Lung (tissue), 13 donors: Measurements from ENCODE around the gene ERGIC3. TPM values are rescaled to one million over a fixed set of nuclear protein-coding genes. Genes with fewer than 3 reads are reported as not detected.

Experiments used
- ATAC-seq: fragments of 200-7000 bp; cut with Tn5 transposase; one replicate; pipeline ENCODE4 v1.9.1; 2020; ENCODE audit warnings: moderate number of reproducible peaks; ENCODE audit not compliant: insufficient read depth, low FRiP score
- DNase-seq, 3 donors: peaks; one replicate each; pipeline ENCODE4 v3.0.0-alpha.2; 2013 to 2017
- H3K27ac ChIP-seq, 2 donors: one replicate each; pipeline ENCODE4 v1.5.1; 2013; ENCODE audit warnings: mild to moderate bottlenecking in 2 of 2, moderate library complexity in 2 of 2, control low read depth in 1 of 2, inconsistent platforms in 1 of 2, low read depth in 1 of 2, low read length in 1 of 2
- H3K27me3 ChIP-seq, 3 donors: one replicate each; pipeline ENCODE4 v1.5.1; 2013; ENCODE audit warnings: low read length in 2 of 3; ENCODE audit not compliant: control insufficient read depth in 3 of 3, insufficient read depth in 3 of 3
- H3K36me3 ChIP-seq, 4 donors: one replicate each; pipeline ENCODE4 v1.5.1; 2013; ENCODE audit warnings: low read length in 4 of 4, mild to moderate bottlenecking in 1 of 4, moderate library complexity in 1 of 4; ENCODE audit not compliant: control insufficient read depth in 4 of 4, insufficient read depth in 4 of 4
- H3K4me1 ChIP-seq, 5 donors: one replicate each; pipeline ENCODE4 v1.5.1; 2013; ENCODE audit warnings: low read length in 5 of 5, mild to moderate bottlenecking in 2 of 5, moderate library complexity in 1 of 5; ENCODE audit not compliant: control insufficient read depth in 5 of 5, insufficient read depth in 5 of 5
- H3K4me3 ChIP-seq: one replicate; pipeline ENCODE4 v1.5.1; 2013; ENCODE audit warnings: mild to moderate bottlenecking, control low read depth, moderate library complexity
- H3K9ac ChIP-seq, 2 donors: one replicate each; pipeline ENCODE4 v1.5.1; 2013; ENCODE audit warnings: low read length in 2 of 2, control low read depth in 1 of 2; ENCODE audit not compliant: insufficient read depth in 1 of 2
- H3K9me3 ChIP-seq, 4 donors: one replicate each; pipeline ENCODE4 v1.5.1; 2013; ENCODE audit warnings: low read length in 3 of 4, mild to moderate bottlenecking in 1 of 4, moderate library complexity in 1 of 4; ENCODE audit not compliant: control insufficient read depth in 4 of 4, insufficient read depth in 3 of 4
- CTCF ChIP-seq: IDR thresholded peaks from 2 replicates; pipeline ENCODE4 v1.5.1; 2012; ENCODE audit warnings: mild to moderate bottlenecking; ENCODE audit errors: control extremely low read depth, extremely low read depth
- WGBS, 2 donors: extraction: QIAGEN DNeasy Blood & Tissue Kit; methylation state at CpG; one replicate each; pipeline ENCODE4 v1.1.7; 2013; 5-methylcytosine and 5-hydroxymethylcytosine counted together
- polyA plus RNA-seq, 2 donors: library from polyadenylated mRNA; stranded (reverse); fragments of 200-250 nt; gene quantifications; one replicate each; pipeline ENCODE4 v1.2.1, GENCODE V29; 2013
- small RNA-seq: library from RNA; depleted of rRNA; stranded (forward); fragments of <200 nt; gene quantifications from one replicate; pipeline ENCODE3, GENCODE V24; 2014; ENCODE audit warnings: low replicate concordance
- total RNA-seq, 2 donors: library from RNA; depleted of rRNA in 1 of 2; stranded (reverse); fragments of >200 nt in 1 of 2; gene quantifications; one replicate each; pipeline ENCODE4 v1.2.1, GENCODE V29; 2014 to 2021
- donor health status: control.
- donor health status: control.
- donor health status: Bipolar disorder and iron deficiency.
- donor health status: healthy.
- donor health status: DM: yes; HTN: yes; CAD: no.

ERGIC3 gene
- total and polyA plus RNA-seq, 4 donors = 173 to 241 (median 212) TPM

GRCh38 chr20:35604449-35604747 is 62.5 kb downstream of the ERGIC3 start:
- H3K36me3 ChIP-seq = no peaks in the 10 kb centered on the region
- TF ChIP-seq CTCF = no peak
- H3K27me3 ChIP-seq = peaks cover 3 to 22% (median 5%) of the 10 kb centered on the region in 3 donors
- no peaks in the 10 kb centered on the region for H3K9me3 ChIP-seq
- H3K4me3 ChIP-seq = no peak overlapping the region
- no peak overlapping the region for H3K27ac ChIP-seq
- no peak for DNase-seq
- H3K9ac ChIP-seq = no peak overlapping the region
- WGBS, 2 donors = 60 to 68% methylated on average over 4 of the region's 4 CpGs
- no peak for ATAC-seq
- peaks cover 0 to 15% (median 0%) of the 10 kb centered on the region in 5 donors for H3K4me1 ChIP-seq

- Histone ChIP-seq H3K9me3 (no peaks in the 10 kb centered on the region), H3K36me3 (no peaks in the 10 kb centered on the region), H3K4me1 (peaks cover 0 to 9% (median 0%) of the 10 kb centered on the region in 5 donors), H3K27me3 (peaks cover 0 to 13% (median 3%) of the 10 kb centered on the region in 3 donors), H3K9ac (no peak overlapping the region), H3K27ac (no peak overlapping the region), H3K4me3 (no peak overlapping the region)
- 86 to 92% methylated on average over 4 of the region's 4 CpGs for WGBS, 2 donors
- DNase-seq (no peak), ATAC-seq (no peak)
- TF ChIP-seq CTCF = no peak
Measured at GRCh38 chr20:35606127-35606526, 64.2 kb downstream of the ERGIC3 start.

Small RNA genes lying within 50 kb of the gene (small RNA-seq; reads per million reads assigned to genes)
- not detected for gene RPL37P1

Other genes starting within 250 kb of the ERGIC3 start
- gene FAM83C, start 249.7 kb upstream of the ERGIC3 start, total RNA-seq = not detected
- not detected for gene FAM83C, start 249.7 kb upstream of the ERGIC3 start, polyA plus RNA-seq
- gene UQCC1, start 130.1 kb upstream of the ERGIC3 start, total RNA-seq = 10 to 100 TPM; 39.8 to 46.8 TPM
- 10 to 100 TPM; 20.8 to 26.3 TPM for gene UQCC1, start 130.1 kb upstream of the ERGIC3 start, polyA plus RNA-seq
- 1 to 10 TPM in 1 of 2 donors, under 1 TPM in 1; 0.21 to 1.1 TPM for gene GDF5, start 103.8 kb upstream of the ERGIC3 start, total RNA-seq
- gene GDF5, start 103.8 kb upstream of the ERGIC3 start, polyA plus RNA-seq = 1 to 10 TPM in 1 of 2 donors, under 1 TPM in 1; 0.28 to 1.5 TPM
- gene CEP250, start 86.5 kb upstream of the ERGIC3 start, total RNA-seq = 10 to 100 TPM; 27.0 to 34.5 TPM
- gene CEP250, start 86.5 kb upstream of the ERGIC3 start, polyA plus RNA-seq = 10 to 100 TPM in 1 of 2 donors, 1 to 10 TPM in 1; 8.7 to 12.3 TPM
- gene C20orf173, start 12.4 kb upstream of the ERGIC3 start, total RNA-seq = not detected
- gene C20orf173, start 12.4 kb upstream of the ERGIC3 start, polyA plus RNA-seq = not detected
- gene SPAG4, start 73.8 kb downstream of the ERGIC3 start, total RNA-seq = 1 to 10 TPM; 2.0 to 5.7 TPM
- 1 to 10 TPM; 1.9 to 5.4 TPM for gene SPAG4, start 73.8 kb downstream of the ERGIC3 start, polyA plus RNA-seq
- 100 to 1,000 TPM in 1 of 2 donors, 10 to 100 TPM in 1; 91.9 to 180 TPM for gene CPNE1, start 122.8 kb downstream of the ERGIC3 start, total RNA-seq
- gene CPNE1, start 122.8 kb downstream of the ERGIC3 start, polyA plus RNA-seq = 100 to 1,000 TPM; 119 to 161 TPM
- gene RBM12, start 122.8 kb downstream of the ERGIC3 start, total RNA-seq = 10 to 100 TPM; 59.2 to 75.0 TPM
- 10 to 100 TPM in 1 of 2 donors, 1 to 10 TPM in 1; 9.5 to 19.6 TPM for gene RBM12, start 122.8 kb downstream of the ERGIC3 start, polyA plus RNA-seq
- gene NFS1, start 157.3 kb downstream of the ERGIC3 start, total RNA-seq = 10 to 100 TPM; 24.1 to 33.9 TPM
- 10 to 100 TPM; 18.8 to 23.2 TPM for gene NFS1, start 157.3 kb downstream of the ERGIC3 start, polyA plus RNA-seq
- 100 to 1,000 TPM in 1 of 2 donors, 10 to 100 TPM in 1; 98.6 to 176 TPM for gene ROMO1, start 157.3 kb downstream of the ERGIC3 start, total RNA-seq
- 100 to 1,000 TPM; 369 to 501 TPM for gene ROMO1, start 157.3 kb downstream of the ERGIC3 start, polyA plus RNA-seq
- 100 to 1,000 TPM; 230 to 689 TPM for gene RBM39, start 200.2 kb downstream of the ERGIC3 start, total RNA-seq
- gene RBM39, start 200.2 kb downstream of the ERGIC3 start, polyA plus RNA-seq = 100 to 1,000 TPM; 162 to 481 TPM
- gene PHF20, start 229.9 kb downstream of the ERGIC3 start, total RNA-seq = 10 to 100 TPM; 46.5 to 51.5 TPM
- 10 to 100 TPM; 17.5 to 18.7 TPM for gene PHF20, start 229.9 kb downstream of the ERGIC3 start, polyA plus RNA-seq